Gastroesophageal sphincter (tissue), 4 donors: ENCODE data around the gene XRRA1. TPM values are rescaled to one million over a fixed set of nuclear protein-coding genes. Genes with fewer than 3 reads are reported as not detected.
"Not testable (repeated sequence)": the region's sequence is repeated elsewhere in the genome, so short reads cannot be mapped to it uniquely, and the experiment has no call there.

Experiments used
- ATAC-seq: fragments of 150-250 bp; one replicate; pipeline ENCODE4 v1.9.1; 2016; ENCODE audit warnings: mild to moderate bottlenecking, moderate library complexity
- H3K27ac ChIP-seq, 4 donors: fragments of 200-600 bp; sonication (generic) in 3 of 4; 1 replicate in 3 of 4; 2 replicates in 1 of 4; pipeline ENCODE4 v1.5.1; 2016 to 2019
- H3K27me3 ChIP-seq: fragments of 200-600 bp; sonication (generic); one replicate; pipeline ENCODE4 v1.5.1; 2019
- H3K36me3 ChIP-seq, 2 donors: fragments of 200-600 bp; sonication (generic); one replicate each; pipeline ENCODE4 v1.5.1; 2019; ENCODE audit warnings: control low read depth in 1 of 2
- H3K4me1 ChIP-seq, 3 donors: fragments of 200-600 bp; sonication (generic); 1 replicate in 2 of 3; 2 replicates in 1 of 3; pipeline ENCODE4 v1.5.1; 2016 to 2019; ENCODE audit warnings: control low read depth in 2 of 3
- H3K4me3 ChIP-seq, 2 donors: fragments of 200-600 bp; sonication (generic); one replicate each; pipeline ENCODE4 v1.5.1; 2019; ENCODE audit warnings: mild to moderate bottlenecking in 1 of 2, moderate library complexity in 1 of 2
- H3K9me3 ChIP-seq, 3 donors: fragments of 200-600 bp; sonication (generic); one replicate each; pipeline ENCODE4 v1.5.1; 2017 to 2019; ENCODE audit warnings: control low read depth in 2 of 3
- CTCF ChIP-seq, 4 experiments: fragments of 200-600 bp in 2 of 4; fragments of 450-650 bp in 2 of 4; sonication (generic) in 1 of 4; IDR thresholded peaks; one replicate each; pipeline ENCODE4 v1.5.1; 2017 to 2019; ENCODE audit warnings: antibody characterized with exemption in 4 of 4, mild to moderate bottlenecking in 2 of 4, moderate library complexity in 2 of 4
- EP300 ChIP-seq: sonication (generic); formaldehyde crosslinking; IDR thresholded peaks from one replicate; pipeline ENCODE4 v1.6.1; 2017; ENCODE audit warnings: antibody characterized with exemption, mild to moderate bottlenecking
- POLR2A ChIP-seq, 2 donors: fragments of 450-650 bp; IDR thresholded peaks; one replicate each; pipeline ENCODE4 v1.6.1; 2017; ENCODE audit warnings: antibody characterized with exemption in 2 of 2, mild to moderate bottlenecking in 2 of 2, moderate library complexity in 1 of 2
- POLR2AphosphoS5 ChIP-seq: sonication (generic); formaldehyde crosslinking; IDR thresholded peaks from one replicate; pipeline ENCODE4 v1.6.1; 2017; ENCODE audit warnings: antibody characterized with exemption
- whole genome bisulfite sequencing, 2 donors: methylation state at CpG; one replicate each; pipeline ENCODE4 v1.1.5; 2018; ENCODE audit warnings: low coverage in 1 of 2; 5-methylcytosine and 5-hydroxymethylcytosine counted together
- total RNA-seq, 4 donors: library from RNA; depleted of rRNA; stranded (reverse); fragments of >200 nt; gene quantifications; one replicate each; pipeline ENCODE4 v1.1.0, GENCODE V29; 2016

Gene XRRA1
- total RNA-seq = 10 to 100 TPM in 3 of 4 donors, 1 to 10 TPM in 1; 9.6 to 33.0 (median 12.6) TPM

- 0% methylated on average over 12 to 14 of the region's 67 CpGs for WGBS, 2 donors
- Histone ChIP-seq H3K4me1 (peaks cover 2 to 52% (median 20%) of the 10 kb centered on the region in 3 donors), H3K27me3 (no peaks in the 10 kb centered on the region), H3K36me3 (peaks cover 0 to 12% of the 10 kb centered on the region in 2 donors), H3K27ac (peak within 1 kb of the TSS; percentile 45 to 86 (median 84)), H3K9me3 (no peaks in the 10 kb centered on the region), H3K4me3 (peak within 1 kb of the TSS; percentile 82 to 92)
- ATAC-seq = peak; percentile 99
- no peak for TF ChIP-seq EP300
- TF ChIP-seq POLR2AphosphoS5 = peak; percentile 92
- TF ChIP-seq POLR2A (IDR thresholded peaks at IDR 0.05) = peak; percentile 60 to 64
- peak in 1 of 4 experiments; percentile 8 for TF ChIP-seq CTCF (IDR thresholded peaks at IDR 0.05)
Measured at GRCh38 chr11:74948898-74949752, at the start of gene XRRA1, which contains the start of gene SPCS2. Gene XRRA1 (minus strand): TSS chr11:74949091. CDS start chr11:74940878, 8,213 bp downstream. Gene SPCS2 (plus strand): TSS chr11:74949266. CDS start chr11:74949286, 20 bp downstream.

DNA sequence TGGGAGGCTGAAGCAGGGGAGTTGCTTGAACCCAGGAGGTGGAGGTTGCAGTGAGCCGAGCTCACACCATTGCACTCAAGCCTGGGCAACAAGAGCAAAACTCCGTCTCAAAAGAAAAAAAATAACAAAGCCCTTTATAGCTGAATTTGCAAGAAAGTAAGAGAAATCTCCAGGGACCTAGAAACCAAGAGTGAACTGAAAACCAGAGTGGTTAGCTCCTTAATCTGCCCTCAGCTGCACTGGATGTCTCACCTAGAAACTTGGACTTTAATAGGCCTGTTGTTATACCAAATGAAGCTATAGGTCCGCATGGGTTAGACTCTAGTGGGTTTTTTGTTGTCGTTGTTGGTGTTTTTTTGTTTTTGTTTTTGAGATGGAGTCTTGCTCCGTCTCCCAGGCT lies 44.0 kb upstream of the XRRA1 start:
- Histone ChIP-seq H3K27ac (no peak overlapping the region), H3K4me1 (peaks cover 0 to 12% (median 2%) of the 10 kb centered on the region in 3 donors), H3K4me3 (no peak overlapping the region), H3K9me3 (no peaks in the 10 kb centered on the region), H3K36me3 (peaks cover 0 to 32% of the 10 kb centered on the region in 2 donors), H3K27me3 (no peaks in the 10 kb centered on the region)
- no peak for ATAC-seq
- 98% methylated on average over 5 of the region's 5 CpGs; no CpG with 5 or more reads in 1 of the 2 donors for WGBS, 2 donors
- TF ChIP-seq POLR2A (IDR thresholded peaks at IDR 0.05) = no peak

DNA sequence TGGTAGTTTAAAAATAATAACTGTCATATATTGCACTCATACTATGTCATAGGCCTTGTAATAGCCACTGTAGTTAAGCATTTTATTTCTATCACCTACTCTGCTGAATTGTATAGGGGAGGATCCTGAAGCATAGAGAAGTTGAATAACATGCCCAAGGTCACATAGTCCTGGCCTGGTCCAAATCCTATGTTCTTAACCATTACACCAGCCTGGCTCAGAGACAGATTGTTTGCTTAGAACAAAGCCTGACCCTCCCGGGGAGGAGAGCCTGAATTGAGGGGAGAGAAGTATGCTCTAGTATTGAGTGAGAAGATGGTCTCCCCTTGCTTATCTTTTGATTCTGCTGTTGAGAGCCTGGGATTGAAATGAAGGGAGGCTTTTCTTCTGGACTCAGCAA lies 42.0 kb upstream of the XRRA1 start:
- WGBS, 2 donors = 40% methylated on average over 1 of the region's 1 CpG; no CpG with 5 or more reads in 1 of the 2 donors
- Histone ChIP-seq H3K4me1 (peaks cover 0 to 12% (median 2%) of the 10 kb centered on the region in 3 donors), H3K4me3 (no peak overlapping the region), H3K27ac (no peak overlapping the region), H3K36me3 (peaks cover 0 to 20% of the 10 kb centered on the region in 2 donors), H3K9me3 (no peaks in the 10 kb centered on the region), H3K27me3 (no peaks in the 10 kb centered on the region)
- no peak for TF ChIP-seq EP300
- ATAC-seq = no peak

DNA sequence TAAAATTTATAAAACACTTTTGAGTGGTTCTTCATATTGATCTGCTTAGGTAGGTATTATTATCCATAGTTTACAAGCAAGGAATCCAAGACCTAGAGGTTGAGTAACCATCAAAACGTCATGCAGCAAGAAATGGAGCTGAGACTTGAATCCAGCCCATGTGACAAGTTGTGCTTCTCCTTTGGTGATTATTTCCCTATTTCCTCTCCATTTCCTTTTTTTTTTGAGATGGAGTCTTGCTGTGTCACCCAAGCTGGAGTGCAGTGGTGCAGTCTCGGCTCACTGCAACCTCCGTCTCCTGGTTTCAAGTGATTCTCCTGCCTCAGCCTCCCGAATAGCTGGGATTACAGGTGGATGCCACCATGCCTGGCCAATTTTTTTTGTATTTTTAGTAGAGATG lies 41.3 kb upstream of the XRRA1 start:
- ATAC-seq, H3K27ac ChIP-seq, H3K27me3 ChIP-seq, H3K9me3 ChIP-seq, H3K4me3 ChIP-seq: not testable (repeated sequence)
- peaks cover 0 to 12% of the 10 kb centered on the region in 2 donors for H3K36me3 ChIP-seq
- H3K4me1 ChIP-seq = peaks cover 0 to 12% (median 2%) of the 10 kb centered on the region in 3 donors
- WGBS, 2 donors = 85 to 95% methylated on average over 4 of the region's 4 CpGs

DNA sequence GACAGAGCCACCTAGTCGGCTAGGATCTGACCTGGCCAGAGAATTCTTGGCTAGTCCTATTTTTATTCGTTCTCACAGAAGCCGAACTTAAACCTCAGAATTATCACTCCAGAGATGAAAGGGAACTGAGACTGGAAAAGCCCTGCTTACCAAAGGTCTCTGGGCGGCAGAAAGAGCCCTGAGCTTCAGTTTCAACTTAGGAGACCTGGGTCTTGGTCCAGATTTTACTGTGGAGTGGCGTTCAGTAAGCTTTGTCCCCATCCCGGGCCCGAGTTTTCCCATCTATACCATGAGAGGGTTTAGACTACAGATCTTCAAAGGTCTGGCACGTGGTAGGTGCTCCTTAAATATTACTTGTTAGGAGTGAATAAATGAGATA lies 40.4 kb upstream of the XRRA1 start:
- Histone ChIP-seq H3K27ac (peak overlapping the region; percentile 19 to 84 (median 80)), H3K27me3 (no peaks in the 10 kb centered on the region), H3K4me1 (peaks cover 0 to 12% (median 2%) of the 10 kb centered on the region in 3 donors), H3K9me3 (no peaks in the 10 kb centered on the region), H3K4me3 (peak overlapping the region; percentile 54 to 79), H3K36me3 (peaks cover 0 to 3% of the 10 kb centered on the region in 2 donors)
- 0 to 40% methylated on average over 1 of the region's 8 CpGs for WGBS, 2 donors
- no peak for TF ChIP-seq CTCF (IDR thresholded peaks at IDR 0.05)
- ATAC-seq = no peak

GRCh38 chr11:74988541-74989259 lies 39.8 kb upstream of the XRRA1 start, which contains the start of gene NEU3:
Gene NEU3 (plus strand): TSS chr11:74988933. CDS start chr11:74989061, 128 bp downstream.
- H3K4me1 ChIP-seq = peaks cover 0 to 12% (median 2%) of the 10 kb centered on the region in 3 donors
- peak within 1 kb of the TSS; percentile 54 to 79 for H3K4me3 ChIP-seq
- peak; percentile 92 for ATAC-seq
- peak within 1 kb of the TSS; percentile 19 to 84 (median 80) for H3K27ac ChIP-seq
- 0% methylated on average over 1 to 4 of the region's 46 CpGs for WGBS, 2 donors
- no peaks in the 10 kb centered on the region for H3K27me3 ChIP-seq
- no peaks in the 10 kb centered on the region for H3K36me3 ChIP-seq
- no peak for TF ChIP-seq EP300
- no peak for TF ChIP-seq CTCF (IDR thresholded peaks at IDR 0.05)
- peak in 1 of 2 donors; percentile 10 for TF ChIP-seq POLR2A (IDR thresholded peaks at IDR 0.05)
- TF ChIP-seq POLR2AphosphoS5 = peak; percentile 31
- no peaks in the 10 kb centered on the region for H3K9me3 ChIP-seq
